Heart right ventricle (tissue), 16 donors: ENCODE measurements around the gene SLC28A3. TPM values are rescaled to one million over a fixed set of nuclear protein-coding genes. Genes with fewer than 3 reads are reported as not detected.
A peak's percentile ranks its signal among the peaks of the same experiment; 100 is the strongest.

Experiments
- ATAC-seq, 8 donors: fragments of 200-7000 bp; cut with Tn5 transposase; one replicate each; pipeline ENCODE4 v1.9.1; 2020; ENCODE audit warnings: mild to moderate bottlenecking in 8 of 8, moderate library complexity in 8 of 8, moderate number of reproducible peaks in 1 of 8
- DNase-seq, 2 donors: peaks; one replicate each; pipeline ENCODE4 v3.0.0-alpha.2; 2020
- H3K27ac ChIP-seq, 10 donors: fragments of 200-600 bp; sonication (generic) in 2 of 10; one replicate each; pipeline versions ENCODE4 v1.5.0 to v1.8.0; 2020 to 2022; ENCODE audit warnings: mild to moderate bottlenecking in 3 of 10
- H3K27me3 ChIP-seq, 7 donors: fragments of 200-600 bp; one replicate each; pipeline ENCODE4 v1.8.0; 2021 to 2022; ENCODE audit warnings: mild to moderate bottlenecking in 2 of 7
- H3K36me3 ChIP-seq, 9 donors: fragments of 200-600 bp; sonication (generic) in 1 of 9; one replicate each; pipeline versions ENCODE4 v1.5.0 to v1.8.0; 2020 to 2022; ENCODE audit warnings: mild to moderate bottlenecking in 2 of 9
- H3K4me1 ChIP-seq, 9 donors: fragments of 200-600 bp; sonication (generic) in 1 of 9; one replicate each; pipeline versions ENCODE4 v1.5.0 to v1.8.0; 2020 to 2022; ENCODE audit warnings: mild to moderate bottlenecking in 4 of 9
- H3K4me3 ChIP-seq, 10 donors: fragments of 200-600 bp; sonication (generic) in 2 of 10; one replicate each; pipeline versions ENCODE4 v1.5.0 to v1.8.0; 2020 to 2022; ENCODE audit warnings: mild to moderate bottlenecking in 7 of 10, moderate library complexity in 2 of 10
- H3K9me3 ChIP-seq, 11 donors: fragments of 200-600 bp in 10 of 11; sonication (generic) in 2 of 11; one replicate each; pipeline versions ENCODE4 v1.5.0 to v1.8.0; 2013 to 2022; ENCODE audit warnings: mild to moderate bottlenecking in 2 of 11, control low read depth in 1 of 11, moderate library complexity in 1 of 11
- WGBS, 2 donors: extraction: QIAGEN DNeasy Blood & Tissue Kit; methylation state at CpG; one replicate each; pipeline ENCODE4 v1.1.7; 2013; ENCODE audit warnings: inconsistent platforms in 1 of 2; 5-methylcytosine and 5-hydroxymethylcytosine counted together
- intact Hi-C, 10 donors: fragments of 100-400 bp; cut with DNase I; formaldehyde crosslinking; loops; one replicate each; pipeline versions ENCODE4 v1.11.1 to v1.14.2; 2022
- polyA plus RNA-seq, 2 donors: library from polyadenylated mRNA; stranded (reverse); fragments of 200-250 nt; gene quantifications; one replicate each; pipeline ENCODE4 v1.2.3, GENCODE V29; 2013
- total RNA-seq, 10 donors: library from RNA; stranded (reverse); fragmentation: NEBNext Ultra II Directional in 3 of 10; extraction: Animal tissue kit (Norgen Biotek cat#: 25700) in 3 of 10; gene quantifications; one replicate each; pipeline versions ENCODE4 v1.2.1 to v1.2.4, GENCODE V29; 2021 to 2023
- TF ChIP-seq, protein P1 (sequence below), 9 donors: fragments of 200-600 bp; sonication (generic) in 2 of 9; IDR thresholded peaks; one replicate each; pipeline versions ENCODE4 v1.5.0 to v1.8.0; 2021 to 2022; ENCODE audit warnings: antibody characterized with exemption in 9 of 9, mild to moderate bottlenecking in 5 of 9, moderate library complexity in 1 of 9
- donor health status: Arrhythmogenic right ventricular cardiomyopathy.
- donor health status: ischemic (EF 13 %, LVEDD 7.1; RV severe dilation, severe dysfunction).
- donor health status: healthy with polysubstance abuse.
- donor health status: DM: no; HTN: yes; CAD: no.
- donor health status: DM: no; HTN: no; CAD: no.
- donor health status: ischemic (EF 25% LVEDD 6.9; RV normal size, moderate dysfunction).
- donor health status: ischemic (EF 25% LVEDD 5.7; RV mildly dilated, moderate dysfunction).
- donor health status: healthy.
- donor health status: DM: yes; HTN: yes; CAD: no.
- donor health status: Ischemic cardiomyopathy.
- donor health status: ischemic (EF 35%, LVEDD 5.7; RV mildly dilated, moderate dysfunction).
- donor health status: nonischemic (EF 11% LVEDD 7.7; RV severe dilation, severe dysfunction).
- donor health status: DM: yes; HTN: yes; CAD: no.
- donor health status: PGD.
- donor health status: ischemic (EF 29% LVEDD 5.4; RV normal size, mild dysfunction).
- donor health status: nonischemic (EF 23%, LVEDD 6.1; RV moderate dilation, normal function).

Gene SLC28A3
- total and polyA plus RNA-seq, 12 donors = 0.01 to 0.65 (median 0.18) TPM; not detected in 1

DNA sequence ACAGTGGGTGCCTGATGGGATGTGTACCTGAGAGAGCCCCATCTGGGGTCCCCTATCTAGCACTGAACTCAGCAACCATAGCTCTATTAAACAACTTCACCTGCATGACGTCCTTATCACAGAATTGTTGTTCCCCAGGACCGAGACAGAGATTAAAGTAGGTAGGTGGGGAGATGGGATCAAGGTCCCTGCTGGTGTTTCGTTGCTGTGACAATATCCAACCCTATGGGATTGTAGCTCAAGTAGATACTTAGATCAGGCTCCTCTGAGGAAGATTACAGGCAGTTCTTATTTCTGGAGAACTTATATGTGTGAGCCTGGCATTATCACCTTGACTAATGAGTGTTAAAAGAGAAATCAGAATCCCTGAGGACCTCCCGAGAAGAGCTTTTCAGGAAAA is 84.9 kb downstream of the SLC28A3 start:
- H3K4me3 ChIP-seq = no peak overlapping the region
- H3K4me1 ChIP-seq = peaks cover 0 to 6% (median 0%) of the 10 kb centered on the region in 9 donors
- intact Hi-C loops = loop anchor here in 1 of 10 donors (10.0 kb wide), 1 partner anchor 81 kb away; no protein-coding TSS in a partner anchor
- no peaks in the 10 kb centered on the region for H3K27me3 ChIP-seq
- TF ChIP-seq, protein P1, sequence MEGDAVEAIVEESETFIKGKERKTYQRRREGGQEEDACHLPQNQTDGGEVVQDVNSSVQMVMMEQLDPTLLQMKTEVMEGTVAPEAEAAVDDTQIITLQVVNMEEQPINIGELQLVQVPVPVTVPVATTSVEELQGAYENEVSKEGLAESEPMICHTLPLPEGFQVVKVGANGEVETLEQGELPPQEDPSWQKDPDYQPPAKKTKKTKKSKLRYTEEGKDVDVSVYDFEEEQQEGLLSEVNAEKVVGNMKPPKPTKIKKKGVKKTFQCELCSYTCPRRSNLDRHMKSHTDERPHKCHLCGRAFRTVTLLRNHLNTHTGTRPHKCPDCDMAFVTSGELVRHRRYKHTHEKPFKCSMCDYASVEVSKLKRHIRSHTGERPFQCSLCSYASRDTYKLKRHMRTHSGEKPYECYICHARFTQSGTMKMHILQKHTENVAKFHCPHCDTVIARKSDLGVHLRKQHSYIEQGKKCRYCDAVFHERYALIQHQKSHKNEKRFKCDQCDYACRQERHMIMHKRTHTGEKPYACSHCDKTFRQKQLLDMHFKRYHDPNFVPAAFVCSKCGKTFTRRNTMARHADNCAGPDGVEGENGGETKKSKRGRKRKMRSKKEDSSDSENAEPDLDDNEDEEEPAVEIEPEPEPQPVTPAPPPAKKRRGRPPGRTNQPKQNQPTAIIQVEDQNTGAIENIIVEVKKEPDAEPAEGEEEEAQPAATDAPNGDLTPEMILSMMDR (IDR thresholded peaks at IDR 0.05) = no peak
- H3K9me3 ChIP-seq = no peaks in the 10 kb centered on the region
- no peak overlapping the region for H3K27ac ChIP-seq
- ATAC-seq = no peak
- WGBS, 2 donors = 62 to 82% methylated on average over 4 of the region's 4 CpGs
- no peaks in the 10 kb centered on the region for H3K36me3 ChIP-seq
- DNase-seq = no peak

GRCh38 chr9:84254972-84255371 is 85.6 kb downstream of the SLC28A3 start:
- peak in 1 of 2 donors; percentile 28 for DNase-seq

DNA sequence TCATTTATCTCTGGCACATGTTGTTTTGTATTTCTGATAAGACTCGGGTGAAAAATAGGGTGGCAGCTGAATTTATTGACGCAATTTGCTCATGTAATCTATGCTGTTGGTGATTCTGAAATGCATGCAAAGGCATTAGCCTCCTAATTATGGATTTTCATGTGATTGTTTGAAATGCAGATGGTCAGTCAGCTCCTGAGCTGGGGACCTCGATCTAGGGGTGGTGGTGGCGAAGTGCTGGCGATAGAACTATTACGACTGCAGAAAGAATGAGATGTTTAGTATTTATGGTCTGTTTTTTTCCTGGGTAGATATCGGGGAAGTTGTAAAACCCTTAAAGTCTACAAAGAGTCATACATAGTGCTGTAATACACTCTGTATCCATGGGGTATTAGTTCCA is 88.6 kb downstream of the SLC28A3 start:
- DNase-seq (no peak), ATAC-seq (no peak)
- Histone ChIP-seq H3K9me3 (peaks cover 0 to 4% (median 0%) of the 10 kb centered on the region in 11 donors), H3K4me1 (peaks cover 0 to 4% (median 0%) of the 10 kb centered on the region in 9 donors), H3K36me3 (no peaks in the 10 kb centered on the region), H3K27ac (no peak overlapping the region), H3K4me3 (no peak overlapping the region), H3K27me3 (no peaks in the 10 kb centered on the region)
- TF ChIP-seq, protein P1 (IDR thresholded peaks at IDR 0.05) = no peak
- WGBS, 2 donors = 78 to 83% methylated on average over 7 of the region's 7 CpGs
- intact Hi-C loops = loop anchor here in 1 of 10 donors (10.0 kb wide), 1 partner anchor 77 kb away; no protein-coding TSS in a partner anchor

More at GRCh38 chr9:84254972-84255371, 85.6 kb downstream of the SLC28A3 start:
- 56 to 69% methylated on average over 6 of the region's 6 CpGs for WGBS, 2 donors
- TF ChIP-seq, protein P1 (IDR thresholded peaks at IDR 0.05) = no peak
- Histone ChIP-seq H3K4me1 (peaks cover 0 to 4% (median 0%) of the 10 kb centered on the region in 9 donors), H3K36me3 (no peaks in the 10 kb centered on the region), H3K9me3 (no peaks in the 10 kb centered on the region), H3K27me3 (no peaks in the 10 kb centered on the region), H3K4me3 (no peak overlapping the region), H3K27ac (no peak overlapping the region)
- peak in 5 of 8 donors; percentile 43 to 67 (median 65) for ATAC-seq
- intact Hi-C loops = loop anchor here in 1 of 10 donors (10.0 kb wide), 1 partner anchor 80 kb away; no protein-coding TSS in a partner anchor

DNA sequence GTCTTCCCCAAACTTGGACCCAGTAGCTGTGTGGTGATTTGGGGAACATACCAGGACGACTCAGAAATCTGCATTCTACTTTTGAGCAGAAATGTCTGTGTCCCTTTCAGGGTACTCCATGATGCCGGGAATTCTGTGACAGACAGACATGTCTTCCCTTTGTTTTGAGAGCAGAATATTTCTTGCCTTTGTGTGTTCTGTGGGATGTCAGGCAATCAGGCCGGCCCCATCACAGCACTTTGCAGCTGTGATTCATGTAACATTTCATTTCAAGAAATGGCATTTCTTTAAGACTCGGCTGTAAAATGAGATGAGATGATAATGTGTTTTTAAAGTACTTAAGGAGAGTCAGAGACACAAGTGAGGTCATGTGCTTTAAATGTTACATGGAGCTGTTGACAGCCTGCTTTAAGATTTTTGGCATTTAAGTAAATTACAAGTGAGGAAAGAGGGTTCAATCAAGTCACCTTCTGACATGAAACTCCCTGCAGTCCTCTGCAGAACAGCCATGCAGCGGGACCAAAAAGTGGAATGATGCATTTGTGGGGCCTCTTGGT is 98.7 kb downstream of the SLC28A3 start:
- H3K9me3 ChIP-seq = peaks cover 0 to under 1% (median 0%) of the 10 kb centered on the region in 11 donors
- no peak overlapping the region for H3K4me3 ChIP-seq
- H3K27ac ChIP-seq = no peak overlapping the region
- H3K27me3 ChIP-seq = no peaks in the 10 kb centered on the region
- DNase-seq (no peak), ATAC-seq (no peak)
- TF ChIP-seq, protein P1 (IDR thresholded peaks at IDR 0.05) = no peak
- H3K36me3 ChIP-seq = no peaks in the 10 kb centered on the region
- 71 to 75% methylated on average over 5 of the region's 5 CpGs for WGBS, 2 donors
- intact Hi-C loops = no loop called here
- peaks cover 0 to 8% (median 0%) of the 10 kb centered on the region in 9 donors for H3K4me1 ChIP-seq
